Fibroblast of lung (primary cell): ENCODE data around the gene DHRS12. TPM values are rescaled to one million over a fixed set of nuclear protein-coding genes. Genes with fewer than 3 reads are reported as not detected.

Experiments
- DNase-seq, 2 donors: peaks; one replicate each; pipeline versions ENCODE4 v3.0.0 to v3.0.0-alpha.2; 2010; ENCODE audit warnings: low read depth in 2 of 2
- H2AFZ ChIP-seq: 2 replicates; pipeline ENCODE4 v1.5.1; 2012; ENCODE audit warnings: low read length, control low read depth, inconsistent platforms
- H3K27ac ChIP-seq: 2 replicates; pipeline ENCODE4 v1.5.1; 2011; ENCODE audit warnings: low read length, control low read depth; ENCODE audit not compliant: insufficient read depth
- H3K27me3 ChIP-seq: 2 replicates; pipeline ENCODE4 v1.5.1; 2011; ENCODE audit warnings: mild to moderate bottlenecking, low read length; ENCODE audit not compliant: control insufficient read depth, insufficient read depth
- H3K36me3 ChIP-seq: 2 replicates; pipeline ENCODE4 v1.5.1; 2011; ENCODE audit warnings: low read length; ENCODE audit not compliant: control insufficient read depth, insufficient read depth
- H3K4me1 ChIP-seq: 2 replicates; pipeline ENCODE4 v1.5.1; 2011; ENCODE audit warnings: low read length; ENCODE audit not compliant: control insufficient read depth, insufficient read depth; ENCODE audit errors: extremely low read depth
- H3K4me2 ChIP-seq: 2 replicates; pipeline ENCODE4 v1.5.1; 2011; ENCODE audit warnings: low read length, control low read depth; ENCODE audit not compliant: insufficient read depth; ENCODE audit errors: extremely low read depth
- H3K4me3 ChIP-seq, 4 experiments: fragments of 200-600 bp in 1 of 4; sonication (generic) in 1 of 4; replicated peaks in 1 of 4; 2 replicates each; pipeline ENCODE4 v1.5.1; 2011 to 2016; ENCODE audit warnings: low read length in 4 of 4, low read depth in 3 of 4, mild to moderate bottlenecking in 3 of 4, control low read depth in 2 of 4, inconsistent platforms in 1 of 4, mixed read lengths in 1 of 4; ENCODE audit not compliant: insufficient read depth in 1 of 4; ENCODE audit errors: control extremely low read depth in 1 of 4
- H3K79me2 ChIP-seq: 2 replicates; pipeline ENCODE4 v1.5.1; 2012; ENCODE audit warnings: mild to moderate bottlenecking, low read length, inconsistent platforms; ENCODE audit not compliant: control insufficient read depth, insufficient read depth
- H3K9ac ChIP-seq: 2 replicates; pipeline ENCODE4 v1.5.1; 2011; ENCODE audit warnings: mild to moderate bottlenecking, low read length, control low read depth; ENCODE audit not compliant: insufficient read depth
- H3K9me3 ChIP-seq: 2 replicates; pipeline ENCODE4 v1.5.1; 2012; ENCODE audit warnings: low read depth, low read length; ENCODE audit not compliant: control insufficient read depth, insufficient read depth
- H4K20me1 ChIP-seq: 2 replicates; pipeline ENCODE4 v1.5.1; 2011; ENCODE audit warnings: low read length; ENCODE audit not compliant: control insufficient read depth, insufficient read depth; ENCODE audit errors: extremely low read depth
- EZH2 ChIP-seq: IDR thresholded peaks from 2 replicates; pipeline ENCODE4 v1.5.1; 2012; ENCODE audit warnings: low read length, control low read depth, mild to moderate bottlenecking; ENCODE audit errors: missing control alignments
- polyA plus RNA-seq, 2 donors: library from polyadenylated mRNA; depleted of rRNA in 1 of 2; stranded (reverse) in 1 of 2; unstranded in 1 of 2; fragments of >200 nt; gene quantifications; 2 replicates each; pipeline ENCODE4 v1.2.1, GENCODE V29; 2011 to 2012; ENCODE audit warnings: missing spikeins in 1 of 2
- total RNA-seq: library from RNA; depleted of rRNA; stranded (reverse); fragments of >200 nt; gene quantifications from 2 replicates; pipeline ENCODE4 v1.2.1, GENCODE V29; 2014
- TF ChIP-seq, protein P1 (sequence below), 2 donors: IDR thresholded peaks in 1 of 2; conservative IDR thresholded peaks in 1 of 2; 1 replicate in 1 of 2; 2 replicates in 1 of 2; pipeline ENCODE4 v1.5.1; 2011 to 2012; ENCODE audit warnings: low read length in 2 of 2, control low read depth in 1 of 2, inconsistent platforms in 1 of 2, low read depth in 1 of 2, mild to moderate bottlenecking in 1 of 2

DHRS12 gene
- total and polyA plus RNA-seq, 2 donors (not counting 1 experiment from before 2014, with no cell fraction given): 5.7 to 6.1 TPM

DNA sequence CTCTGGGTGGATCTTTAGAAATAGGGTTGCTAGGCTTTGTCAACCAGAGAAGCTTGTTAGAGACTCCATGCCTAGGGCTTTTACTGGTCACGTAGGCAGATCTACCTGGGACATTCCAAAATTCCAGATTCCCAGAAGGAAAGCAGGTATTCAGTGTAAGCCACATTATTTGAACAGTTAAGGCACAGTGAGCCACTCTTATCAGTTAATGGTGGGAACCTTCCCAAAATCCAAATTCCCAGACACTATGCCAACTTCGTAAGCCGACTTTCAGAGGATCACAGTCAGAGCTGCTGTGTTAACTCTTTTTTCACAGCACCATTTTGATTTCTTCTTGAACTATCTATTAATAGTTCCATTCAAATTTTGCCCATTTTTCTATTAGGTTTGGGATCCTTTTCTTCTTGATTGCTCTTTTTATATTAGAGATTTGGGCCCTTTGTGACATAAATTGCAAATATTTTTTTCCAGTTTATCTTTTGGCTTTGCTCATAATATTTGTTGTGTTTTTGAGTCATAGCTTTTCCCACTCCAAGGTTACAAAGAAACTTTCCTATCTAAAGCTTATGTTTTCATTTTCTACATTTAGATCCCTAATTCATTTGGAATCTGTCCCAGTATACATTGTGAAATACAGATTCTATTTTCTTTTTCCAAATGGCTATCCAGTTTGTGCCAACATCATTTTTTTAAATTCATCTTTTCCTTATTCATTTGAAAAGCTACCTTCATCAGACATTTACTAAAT, 77.3 kb downstream of the DHRS12 start:
- Histone ChIP-seq H3K4me2 (no peak overlapping the region), H2AFZ (no peak overlapping the region), H3K36me3 (peaks cover 2% of the 10 kb centered on the region), H3K27me3 (no peaks in the 10 kb centered on the region), H4K20me1 (no peaks in the 10 kb centered on the region), H3K79me2 (no peaks in the 10 kb centered on the region), H3K27ac (peak overlapping the region; percentile 61), H3K4me1 (peaks cover 26% of the 10 kb centered on the region), H3K9ac (no peak overlapping the region), H3K4me3 (no peak overlapping the region), H3K9me3 (no peaks in the 10 kb centered on the region)
- TF ChIP-seq, protein P1, sequence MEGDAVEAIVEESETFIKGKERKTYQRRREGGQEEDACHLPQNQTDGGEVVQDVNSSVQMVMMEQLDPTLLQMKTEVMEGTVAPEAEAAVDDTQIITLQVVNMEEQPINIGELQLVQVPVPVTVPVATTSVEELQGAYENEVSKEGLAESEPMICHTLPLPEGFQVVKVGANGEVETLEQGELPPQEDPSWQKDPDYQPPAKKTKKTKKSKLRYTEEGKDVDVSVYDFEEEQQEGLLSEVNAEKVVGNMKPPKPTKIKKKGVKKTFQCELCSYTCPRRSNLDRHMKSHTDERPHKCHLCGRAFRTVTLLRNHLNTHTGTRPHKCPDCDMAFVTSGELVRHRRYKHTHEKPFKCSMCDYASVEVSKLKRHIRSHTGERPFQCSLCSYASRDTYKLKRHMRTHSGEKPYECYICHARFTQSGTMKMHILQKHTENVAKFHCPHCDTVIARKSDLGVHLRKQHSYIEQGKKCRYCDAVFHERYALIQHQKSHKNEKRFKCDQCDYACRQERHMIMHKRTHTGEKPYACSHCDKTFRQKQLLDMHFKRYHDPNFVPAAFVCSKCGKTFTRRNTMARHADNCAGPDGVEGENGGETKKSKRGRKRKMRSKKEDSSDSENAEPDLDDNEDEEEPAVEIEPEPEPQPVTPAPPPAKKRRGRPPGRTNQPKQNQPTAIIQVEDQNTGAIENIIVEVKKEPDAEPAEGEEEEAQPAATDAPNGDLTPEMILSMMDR (conservative IDR thresholded peaks at IDR 0.05 in 1 of 2, IDR thresholded peaks at IDR 0.05 in 1 of 2; ENCODE audit: low read depth in 1 of 2, low read length in 2 of 2): no peak
- no peak for TF ChIP-seq EZH2
- peak; percentile 69 to 94 for DNase-seq

DNA sequence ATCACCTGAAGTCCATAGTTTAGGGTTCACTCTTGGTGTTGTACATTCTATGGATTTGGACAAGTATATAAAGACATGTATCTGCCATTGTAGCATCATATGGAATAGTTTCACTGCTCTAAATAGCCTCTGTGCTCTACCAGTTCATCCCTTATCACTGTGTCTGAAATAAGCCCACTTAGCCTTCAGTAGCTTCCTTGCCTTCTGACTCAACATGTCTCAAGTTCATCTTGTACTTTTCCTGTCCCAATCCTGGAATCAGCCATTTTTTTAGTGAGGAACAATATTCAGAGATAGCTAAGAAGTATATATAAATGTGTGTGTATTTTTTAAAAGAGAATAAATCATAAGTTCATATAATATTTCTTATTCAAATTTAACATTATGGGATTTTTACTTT, 79.2 kb downstream of the DHRS12 start:
- Histone ChIP-seq H3K36me3 (peaks cover 2% of the 10 kb centered on the region), H3K27ac (no peak overlapping the region), H3K4me3 (no peak overlapping the region), H3K27me3 (no peaks in the 10 kb centered on the region), H3K9ac (no peak overlapping the region), H4K20me1 (no peaks in the 10 kb centered on the region), H3K9me3 (no peaks in the 10 kb centered on the region), H2AFZ (no peak overlapping the region), H3K4me1 (peaks cover 10% of the 10 kb centered on the region), H3K79me2 (no peaks in the 10 kb centered on the region), H3K4me2 (no peak overlapping the region)
- TF ChIP-seq EZH2: no peak
- TF ChIP-seq, protein P1 (conservative IDR thresholded peaks at IDR 0.05 in 1 of 2, IDR thresholded peaks at IDR 0.05 in 1 of 2; ENCODE audit: low read depth in 1 of 2, low read length in 2 of 2): no peak
- no peak for DNase-seq

DNA sequence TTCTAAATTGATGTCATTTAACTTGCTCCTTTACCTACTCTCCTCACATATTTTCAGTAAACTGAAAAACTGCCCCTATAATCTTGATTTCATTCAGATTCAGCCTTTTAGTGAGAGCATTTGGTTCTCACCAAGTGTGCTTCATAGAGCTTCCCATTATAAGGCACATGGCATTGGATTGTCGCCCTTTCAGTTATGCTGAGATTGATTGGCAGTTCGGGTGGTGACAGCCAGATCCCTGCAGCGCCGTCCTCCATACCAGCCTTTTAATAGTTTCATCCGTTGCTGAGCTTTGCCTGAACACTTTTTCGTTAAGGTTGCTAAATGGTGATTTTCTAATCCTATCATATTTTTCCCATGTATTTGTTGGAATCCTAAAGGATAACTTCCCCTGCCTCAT, 80.4 kb downstream of the DHRS12 start:
- H4K20me1 ChIP-seq: no peaks in the 10 kb centered on the region
- H3K36me3 ChIP-seq: peaks cover 2% of the 10 kb centered on the region
- no peak overlapping the region for H3K27ac ChIP-seq
- no peaks in the 10 kb centered on the region for H3K27me3 ChIP-seq
- H2AFZ ChIP-seq: no peak overlapping the region
- DNase-seq: no peak
- no peaks in the 10 kb centered on the region for H3K79me2 ChIP-seq
- peaks cover 3% of the 10 kb centered on the region for H3K4me1 ChIP-seq
- H3K9me3 ChIP-seq: no peaks in the 10 kb centered on the region
- H3K4me3 ChIP-seq: no peak overlapping the region
- H3K9ac ChIP-seq: no peak overlapping the region
- no peak for TF ChIP-seq EZH2
- TF ChIP-seq, protein P1 (conservative IDR thresholded peaks at IDR 0.05 in 1 of 2, IDR thresholded peaks at IDR 0.05 in 1 of 2; ENCODE audit: low read depth in 1 of 2, low read length in 2 of 2): no peak
- no peak overlapping the region for H3K4me2 ChIP-seq
